DOHH2 (cell line): ENCODE results near the gene RNF144A.

Experiments
- H3F3A ChIP-seq: fragments of 200-600 bp; sonication (generic), shearing (Covaris generic); 2 replicates; pipeline ENCODE4 v1.6.0; 2016; ENCODE audit warnings: antibody characterized with exemption, mild to moderate bottlenecking; ENCODE audit not compliant: control insufficient read depth, insufficient read depth
- H3K27ac ChIP-seq: fragments of 200-600 bp; sonication (generic); 2 replicates; pipeline ENCODE4 v1.5.1; 2014; ENCODE audit warnings: low read depth, mild to moderate bottlenecking, low read length, moderate library complexity
- H3K27me3 ChIP-seq: fragments of 200-600 bp; sonication (generic); 2 replicates; pipeline ENCODE4 v1.6.1; 2014; ENCODE audit warnings: mild to moderate bottlenecking, low read length, mixed read lengths; ENCODE audit not compliant: control insufficient read depth
- H3K36me3 ChIP-seq: fragments of 200-600 bp; sonication (generic); 2 replicates; pipeline ENCODE4 v1.6.1; 2014; ENCODE audit warnings: mild to moderate bottlenecking, low read length, moderate library complexity, mixed read lengths; ENCODE audit not compliant: control insufficient read depth
- H3K4me1 ChIP-seq: fragments of 200-600 bp; sonication (generic); 2 replicates; pipeline ENCODE4 v1.6.1; 2014; ENCODE audit warnings: mild to moderate bottlenecking, low read length, mixed read lengths; ENCODE audit not compliant: control insufficient read depth
- H3K4me2 ChIP-seq: fragments of 200-600 bp; sonication (generic); 2 replicates; pipeline ENCODE4 v1.6.0; 2014; ENCODE audit warnings: mild to moderate bottlenecking, low read length, moderate library complexity
- H3K4me3 ChIP-seq: fragments of 200-600 bp; sonication (generic); 2 replicates; pipeline ENCODE4 v1.5.1; 2014; ENCODE audit warnings: mild to moderate bottlenecking, low read length, mixed read lengths
- H3K79me2 ChIP-seq: fragments of 200-600 bp; sonication (generic); 2 replicates; pipeline ENCODE4 v1.6.1; 2014; ENCODE audit warnings: mild to moderate bottlenecking, low read length, mixed read lengths; ENCODE audit not compliant: control insufficient read depth
- H3K9me2 ChIP-seq: fragments of 200-600 bp; sonication (generic); replicated peaks from 2 replicates; pipeline ENCODE4 v1.6.1; 2014; ENCODE audit warnings: mild to moderate bottlenecking, low read length, mixed read lengths; ENCODE audit not compliant: control insufficient read depth
- H3K9me3 ChIP-seq: fragments of 200-600 bp; sonication (generic); 2 replicates; pipeline ENCODE4 v1.6.1; 2014; ENCODE audit warnings: antibody characterized with exemption, low read length, mixed read lengths; ENCODE audit not compliant: control insufficient read depth, insufficient read depth
- H4K20me1 ChIP-seq: fragments of 200-600 bp; sonication (generic); 2 replicates; pipeline ENCODE4 v1.6.0; 2014; ENCODE audit warnings: low read depth, mild to moderate bottlenecking, antibody characterized with exemption, low read length, moderate library complexity; ENCODE audit not compliant: control insufficient read depth, insufficient read depth
- CTCF ChIP-seq: fragments of 200-600 bp; sonication (generic); IDR thresholded peaks from one replicate; pipeline ENCODE4 v1.5.1; 2014; ENCODE audit warnings: antibody characterized with exemption, mild to moderate bottlenecking, low read depth, low read length; ENCODE audit not compliant: poor library complexity, severe bottlenecking
- EZH2phosphoT487 ChIP-seq: fragments of 200-600 bp; sonication (generic); IDR thresholded peaks from 2 replicates; pipeline ENCODE4 v1.6.1; 2017; ENCODE audit warnings: borderline replicate concordance, mild to moderate bottlenecking, antibody characterized with exemption, low read length, moderate library complexity, mixed read lengths

Gene RNF144A

GRCh38 chr2:6879011-6879410 is 38.2 kb upstream of the RNF144A start:
- Histone ChIP-seq H3K9me3 (peaks cover 6% of the 10 kb centered on the region; the same call in 1 of the 2 replicates), H3K36me3 (no peaks in the 10 kb centered on the region), H3K79me2 (no peaks in the 10 kb centered on the region), H3K9me2 (no peaks in the 10 kb centered on the region), H3K4me1 (peaks cover 10% of the 10 kb centered on the region), H3K4me3 (no peak overlapping the region), H3K27me3 (peaks cover 3% of the 10 kb centered on the region; the same call in 1 of the 2 replicates), H4K20me1 (no peaks in the 10 kb centered on the region), H3K27ac (no peak overlapping the region), H3K4me2 (no peak overlapping the region), H3F3A (no peaks in the 10 kb centered on the region)
- TF ChIP-seq EZH2phosphoT487 (no peak), CTCF (no peak)

GRCh38 chr2:6880200-6880733 is 36.9 kb upstream of the RNF144A start:
- Histone ChIP-seq H3K27me3 (peaks cover 3% of the 10 kb centered on the region; the same call in 1 of the 2 replicates), H3K4me2 (no peak overlapping the region), H3F3A (no peaks in the 10 kb centered on the region), H3K4me3 (no peak overlapping the region), H4K20me1 (no peaks in the 10 kb centered on the region), H3K36me3 (no peaks in the 10 kb centered on the region), H3K9me3 (peaks cover 5% of the 10 kb centered on the region; the same call in 1 of the 2 replicates), H3K4me1 (peaks cover 10% of the 10 kb centered on the region), H3K9me2 (no peaks in the 10 kb centered on the region), H3K27ac (no peak overlapping the region), H3K79me2 (no peaks in the 10 kb centered on the region)
- no peak for TF ChIP-seq CTCF
- no peak for TF ChIP-seq EZH2phosphoT487

GRCh38 chr2:6881046-6881445 is 36.2 kb upstream of the RNF144A start:
- peaks cover 10% of the 10 kb centered on the region for H3K4me1 ChIP-seq

More at GRCh38 chr2:6881046-6881445, 36.2 kb upstream of the RNF144A start:
- Histone ChIP-seq H3K9me3 (no peaks in the 10 kb centered on the region), H3K4me3 (no peak overlapping the region), H3K79me2 (no peaks in the 10 kb centered on the region), H3K4me2 (no peak overlapping the region), H3K36me3 (no peaks in the 10 kb centered on the region), H4K20me1 (no peaks in the 10 kb centered on the region), H3K27ac (no peak overlapping the region), H3F3A (no peaks in the 10 kb centered on the region), H3K9me2 (no peaks in the 10 kb centered on the region), H3K27me3 (peaks cover 3% of the 10 kb centered on the region; the same call in 1 of the 2 replicates)
- TF ChIP-seq EZH2phosphoT487 = no peak
- no peak for TF ChIP-seq CTCF
